ENCODE data around the gene RLBP1. TPM values are rescaled to one million over a fixed set of nuclear protein-coding genes. Genes with fewer than 3 reads are reported as not detected.

Gene RLBP1
- total RNA-seq, 1 experiment from 2014 or later, result not detected

- POLR2A ChIA-PET, result no interaction called here
- H3K9me3 Mint-ChIP-seq, result no peaks in the 10 kb centered on the region
Observed at GRCh38 chr15:89194608-89195007, 26.8 kb downstream of the RLBP1 start.

More at GRCh38 chr15:89194608-89195007, 26.8 kb downstream of the RLBP1 start:
- DNase-seq (ENCODE audit: low spot score) (no peak), ATAC-seq (no peak)
- peaks cover 11% of the 10 kb centered on the region; the same call in 1 of the 2 replicates for H3K36me3 Mint-ChIP-seq
- CTCF ChIA-PET, result interaction anchor here (1.5 to 4.0 kb wide), 4 partner anchors 12 to 137 kb away, joined by 4 to 35 read pairs (median 21); no protein-coding TSS in a partner anchor
- H3K27me3 Mint-ChIP-seq (ENCODE audit: low read depth), result no peaks in the 10 kb centered on the region
- peaks cover 41% of the 10 kb centered on the region for H3K4me1 Mint-ChIP-seq
- no peak for TF ChIP-seq NR1H2 (CRISPR knock-in tag; IDR thresholded peaks at IDR 0.05)
- no peak for TF ChIP-seq ARID4B (CRISPR knock-in tag; IDR thresholded peaks at IDR 0.05; ENCODE audit: borderline replicate concordance)
- no peak for TF ChIP-seq JAZF1 (CRISPR knock-in tag; IDR thresholded peaks at IDR 0.05)
- TF ChIP-seq ETV6 (CRISPR knock-in tag; IDR thresholded peaks at IDR 0.05), result no peak
- no peak for TF ChIP-seq ATF1 (CRISPR knock-in tag; IDR thresholded peaks at IDR 0.05)
- TF ChIP-seq ATF3 (CRISPR knock-in tag; conservative IDR thresholded peaks at IDR 0.05), result no peak
- no peak for TF ChIP-seq CTCF (IDR thresholded peaks at IDR 0.05)
- no peak for TF ChIP-seq TP53 (CRISPR knock-in tag; IDR thresholded peaks at IDR 0.05)
- TF ChIP-seq SMAD4 (CRISPR knock-in tag; IDR thresholded peaks at IDR 0.05), result no peak
- TF ChIP-seq ZNF219 (CRISPR knock-in tag; IDR thresholded peaks at IDR 0.05; ENCODE audit: borderline replicate concordance), result no peak
- no peak for TF ChIP-seq NFE2L1 (CRISPR knock-in tag; IDR thresholded peaks at IDR 0.05)
- no peak for TF ChIP-seq E2F4 (CRISPR knock-in tag; IDR thresholded peaks at IDR 0.05; ENCODE audit: borderline replicate concordance, low read depth)
- no peak for TF ChIP-seq ZNF281 (CRISPR knock-in tag; IDR thresholded peaks at IDR 0.05)
- no peak for TF ChIP-seq ZNF232 (CRISPR knock-in tag; IDR thresholded peaks at IDR 0.05)
- TF ChIP-seq FOXP1 (CRISPR knock-in tag; IDR thresholded peaks at IDR 0.05; ENCODE audit: borderline replicate concordance), result no peak
- no peak for TF ChIP-seq HMGA2 (CRISPR knock-in tag; IDR thresholded peaks at IDR 0.05)
- no peak for TF ChIP-seq ZBTB21 (CRISPR knock-in tag; IDR thresholded peaks at IDR 0.05; ENCODE audit: borderline replicate concordance)
- H3K4me3 Mint-ChIP-seq, result no peak overlapping the region
- no peak overlapping the region for H3K27ac Mint-ChIP-seq
